ENCODE data around the gene RSPH9.

DNA sequence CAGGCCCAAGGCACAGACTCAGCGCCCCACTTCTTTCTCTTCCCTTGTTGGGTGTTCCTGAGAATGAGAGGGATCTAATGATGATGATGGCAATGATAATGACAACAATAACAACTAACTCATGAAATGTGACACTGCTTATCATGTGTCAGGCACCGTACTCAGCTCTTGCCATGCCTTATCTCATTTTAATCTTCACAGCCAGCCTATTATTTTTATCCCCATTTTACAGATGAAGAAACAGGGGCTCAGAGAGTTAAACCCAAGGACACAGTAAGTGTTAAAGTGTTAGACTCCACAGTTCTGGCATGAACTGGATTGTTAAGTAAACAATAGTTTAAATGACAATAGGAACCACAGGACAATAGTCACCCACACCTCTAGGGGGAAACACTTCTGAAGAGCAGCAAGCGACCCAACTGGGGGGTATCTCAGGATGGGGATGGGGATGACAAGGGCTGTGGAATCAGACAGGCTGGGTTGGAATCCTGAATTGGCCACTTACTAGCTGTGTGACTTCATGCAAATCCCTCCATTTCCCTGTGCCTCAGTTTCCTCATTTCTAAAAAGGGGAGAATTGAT is 12.5 kb downstream of the RSPH9 start:
- TF ChIP-seq EP300 (IDR thresholded peaks at IDR 0.05) (no peak), POLR2AphosphoS5 (IDR thresholded peaks at IDR 0.05) (no peak), POLR2A (IDR thresholded peaks at IDR 0.05; ENCODE audit: low read depth) (no peak)
- TF ChIP-seq, protein P1, sequence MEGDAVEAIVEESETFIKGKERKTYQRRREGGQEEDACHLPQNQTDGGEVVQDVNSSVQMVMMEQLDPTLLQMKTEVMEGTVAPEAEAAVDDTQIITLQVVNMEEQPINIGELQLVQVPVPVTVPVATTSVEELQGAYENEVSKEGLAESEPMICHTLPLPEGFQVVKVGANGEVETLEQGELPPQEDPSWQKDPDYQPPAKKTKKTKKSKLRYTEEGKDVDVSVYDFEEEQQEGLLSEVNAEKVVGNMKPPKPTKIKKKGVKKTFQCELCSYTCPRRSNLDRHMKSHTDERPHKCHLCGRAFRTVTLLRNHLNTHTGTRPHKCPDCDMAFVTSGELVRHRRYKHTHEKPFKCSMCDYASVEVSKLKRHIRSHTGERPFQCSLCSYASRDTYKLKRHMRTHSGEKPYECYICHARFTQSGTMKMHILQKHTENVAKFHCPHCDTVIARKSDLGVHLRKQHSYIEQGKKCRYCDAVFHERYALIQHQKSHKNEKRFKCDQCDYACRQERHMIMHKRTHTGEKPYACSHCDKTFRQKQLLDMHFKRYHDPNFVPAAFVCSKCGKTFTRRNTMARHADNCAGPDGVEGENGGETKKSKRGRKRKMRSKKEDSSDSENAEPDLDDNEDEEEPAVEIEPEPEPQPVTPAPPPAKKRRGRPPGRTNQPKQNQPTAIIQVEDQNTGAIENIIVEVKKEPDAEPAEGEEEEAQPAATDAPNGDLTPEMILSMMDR (IDR thresholded peaks at IDR 0.05), result no peak

Measured in esophagus muscularis mucosa (tissue), 4 donors.